Heart left ventricle (tissue), 16 donors: Measurements from ENCODE around the gene ZMIZ1. TPM values are rescaled to one million over a fixed set of nuclear protein-coding genes. Genes with fewer than 3 reads are reported as not detected.

ENCODE experiments used
- ATAC-seq, 4 donors: fragments of 200-7000 bp; cut with Tn5 transposase; one replicate each; pipeline ENCODE4 v1.9.1; 2020 to 2022; ENCODE audit warnings: moderate library complexity in 4 of 4, mild to moderate bottlenecking in 3 of 4, moderate number of reproducible peaks in 1 of 4
- DNase-seq, 5 donors: peaks; one replicate each; pipeline ENCODE4 v3.0.0-alpha.2; 2020
- H3K27ac ChIP-seq, 12 donors: fragments of 200-600 bp; sonication (generic) in 4 of 12; one replicate each; pipeline versions ENCODE4 v1.5.0 to v1.8.0; 2016 to 2022; ENCODE audit warnings: mild to moderate bottlenecking in 2 of 12
- H3K27me3 ChIP-seq, 9 donors: fragments of 200-600 bp; sonication (generic) in 2 of 9; one replicate each; pipeline versions ENCODE4 v1.5.1 to v1.8.0; 2016 to 2022; ENCODE audit warnings: mild to moderate bottlenecking in 3 of 9
- H3K36me3 ChIP-seq, 9 donors: fragments of 200-600 bp; sonication (generic) in 2 of 9; one replicate each; pipeline versions ENCODE4 v1.5.0 to v1.8.0; 2018 to 2022; ENCODE audit warnings: mild to moderate bottlenecking in 2 of 9
- H3K4me1 ChIP-seq, 12 donors: fragments of 200-600 bp; sonication (generic) in 4 of 12; one replicate each; pipeline versions ENCODE4 v1.5.0 to v1.8.0; 2016 to 2022; ENCODE audit warnings: mild to moderate bottlenecking in 3 of 12
- H3K4me3 ChIP-seq, 12 donors: fragments of 200-600 bp; sonication (generic) in 4 of 12; one replicate each; pipeline versions ENCODE4 v1.5.0 to v1.8.0; 2017 to 2022; ENCODE audit warnings: mild to moderate bottlenecking in 9 of 12, moderate library complexity in 4 of 12
- H3K9me3 ChIP-seq, 12 donors: fragments of 200-600 bp; sonication (generic) in 4 of 12; one replicate each; pipeline versions ENCODE4 v1.5.0 to v1.8.0; 2016 to 2022; ENCODE audit warnings: mild to moderate bottlenecking in 1 of 12
- POLR2A ChIP-seq, 2 donors: fragments of 450-650 bp; IDR thresholded peaks; one replicate each; pipeline ENCODE4 v1.6.1; 2017; ENCODE audit warnings: antibody characterized with exemption in 2 of 2, mild to moderate bottlenecking in 2 of 2, moderate library complexity in 2 of 2
- WGBS, 4 donors: extraction: QIAGEN DNeasy Blood & Tissue Kit in 2 of 4; methylation state at CpG; one replicate each; pipeline versions ENCODE4 v1.1.5 to v1.1.7; 2013 to 2018; 5-methylcytosine and 5-hydroxymethylcytosine counted together
- intact Hi-C, 10 donors: fragments of 100-400 bp; cut with DNase I; formaldehyde crosslinking; loops; one replicate each; pipeline versions ENCODE4 v1.11.1 to v1.14.2; 2022
- polyA plus RNA-seq, 2 donors: library from polyadenylated mRNA; stranded (reverse); fragments of 200-250 nt; gene quantifications; one replicate each; pipeline ENCODE4 v1.2.3, GENCODE V29; 2013
- total RNA-seq, 9 donors: library from RNA; depleted of rRNA in 2 of 9; stranded (reverse); fragments of >200 nt in 2 of 9; fragmentation: NEBNext Ultra II Directional in 3 of 9; extraction: Animal tissue kit (Norgen Biotek cat#: 25700) in 3 of 9; gene quantifications; one replicate each; pipeline versions ENCODE4 v1.1.0 to v1.2.4, GENCODE V29; 2016 to 2023
- TF ChIP-seq, protein P1 (sequence below), 12 donors: fragments of 200-600 bp; sonication (generic) in 4 of 12; IDR thresholded peaks; one replicate each; pipeline versions ENCODE4 v1.5.0 to v1.8.0; 2018 to 2022; ENCODE audit warnings: antibody characterized with exemption in 12 of 12, mild to moderate bottlenecking in 5 of 12
- donor health status: ischemic (EF 13 %, LVEDD 7.1; RV severe dilation, severe dysfunction).
- donor health status: healthy with polysubstance abuse.
- donor health status: DM: no; HTN: yes; CAD: no.
- donor health status: DM: no; HTN: no; CAD: no.
- donor health status: ischemic (EF 25% LVEDD 6.9; RV normal size, moderate dysfunction).
- donor health status: ischemic (EF 25% LVEDD 5.7; RV mildly dilated, moderate dysfunction).
- donor health status: healthy.
- donor health status: DM: yes; HTN: yes; CAD: no.
- donor health status: ischemic (EF 35%, LVEDD 5.7; RV mildly dilated, moderate dysfunction).
- donor health status: nonischemic (EF 11% LVEDD 7.7; RV severe dilation, severe dysfunction).
- donor health status: DM: yes; HTN: yes; CAD: no.
- donor health status: PGD.
- donor health status: ischemic (EF 29% LVEDD 5.4; RV normal size, mild dysfunction).
- donor health status: nonischemic (EF 23%, LVEDD 6.1; RV moderate dilation, normal function).

The ZMIZ1 gene
- total and polyA plus RNA-seq, 11 donors = 19.7 to 75.4 (median 49.2) TPM

DNA sequence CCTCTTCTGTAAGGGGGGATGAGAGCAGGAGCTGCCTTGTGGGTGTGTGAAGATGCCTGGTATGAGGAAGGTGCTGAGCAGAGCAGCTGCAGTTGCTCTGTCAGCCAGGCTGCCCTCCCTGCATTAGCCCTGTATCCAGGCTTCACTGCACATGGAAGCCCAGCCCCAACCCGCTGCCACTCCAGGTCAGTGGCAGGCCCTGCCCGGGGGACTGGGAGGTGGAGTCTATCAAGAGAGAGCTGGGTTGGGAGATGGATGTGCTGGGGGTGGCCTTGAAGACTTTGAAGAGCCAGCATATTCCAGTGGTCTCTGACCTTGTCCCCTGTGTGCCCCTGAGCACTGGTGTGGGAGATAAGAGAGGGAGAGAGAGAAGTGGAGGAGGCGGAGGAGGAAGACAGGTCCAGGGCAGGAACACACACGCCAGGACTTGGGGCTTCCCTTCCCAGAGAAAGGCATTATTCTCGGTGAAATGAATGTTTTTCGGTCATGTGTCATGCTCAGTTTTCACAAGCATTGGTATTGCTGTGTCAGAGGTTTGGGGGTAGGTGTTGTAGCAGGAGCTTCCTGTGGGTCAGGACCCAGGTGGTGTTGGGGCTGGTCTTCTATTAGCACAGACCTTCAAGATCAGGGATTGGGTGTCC is 281.1 kb downstream of the ZMIZ1 start:
- no peak for ATAC-seq

DNA sequence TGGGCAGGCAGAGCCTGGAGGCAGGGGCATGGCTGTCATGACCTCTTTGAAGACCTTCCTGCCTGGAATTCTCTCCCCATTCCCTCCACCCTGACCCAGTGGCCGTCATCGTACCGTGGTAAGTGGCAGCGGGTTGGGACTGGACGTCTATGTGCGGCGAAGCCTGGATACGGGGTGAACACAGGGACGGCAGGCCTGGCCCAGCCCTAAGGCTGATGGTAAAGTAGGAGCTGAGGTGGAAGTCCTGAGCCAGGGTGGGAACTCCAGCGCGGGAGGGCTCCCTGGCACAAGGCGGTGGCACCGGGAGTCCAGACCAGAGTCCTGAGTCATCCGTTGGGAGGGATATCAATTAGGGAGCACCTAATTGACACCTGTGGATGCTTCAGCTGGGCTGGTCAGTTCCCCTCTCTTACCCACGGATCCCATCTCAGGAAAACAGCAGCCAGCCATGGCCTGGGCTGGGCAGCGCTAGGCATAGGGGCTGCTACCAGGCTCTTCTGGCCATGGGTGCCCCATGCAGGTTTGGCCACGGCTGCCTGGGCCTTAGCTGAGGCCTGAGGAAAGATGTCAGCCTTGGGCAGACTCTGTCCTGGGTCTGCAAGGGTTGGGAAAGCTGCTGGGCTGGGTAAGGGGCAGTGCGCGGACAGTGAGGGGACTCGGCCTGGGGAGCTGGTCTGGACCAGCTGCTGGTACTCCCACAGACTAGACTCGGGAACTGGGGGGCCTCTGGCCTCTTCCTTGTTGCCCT is 281.8 kb downstream of the ZMIZ1 start:
- H3K9me3 ChIP-seq = no peaks in the 10 kb centered on the region
- H3K4me1 ChIP-seq = peaks cover 0 to 74% (median 23%) of the 10 kb centered on the region in 12 donors
- H3K27ac ChIP-seq = no peak overlapping the region
- 89 to 92% (median 90%) methylated on average over 13 to 21 of the region's 21 CpGs for WGBS, 4 donors
- H3K27me3 ChIP-seq = no peaks in the 10 kb centered on the region
- DNase-seq (no peak), ATAC-seq (no peak)
- no peak overlapping the region for H3K4me3 ChIP-seq
- intact Hi-C loops = no loop called here
- peaks cover 0 to 69% (median 63%) of the 10 kb centered on the region in 9 donors for H3K36me3 ChIP-seq
- TF ChIP-seq POLR2A (IDR thresholded peaks at IDR 0.05) = no peak
- TF ChIP-seq, protein P1, sequence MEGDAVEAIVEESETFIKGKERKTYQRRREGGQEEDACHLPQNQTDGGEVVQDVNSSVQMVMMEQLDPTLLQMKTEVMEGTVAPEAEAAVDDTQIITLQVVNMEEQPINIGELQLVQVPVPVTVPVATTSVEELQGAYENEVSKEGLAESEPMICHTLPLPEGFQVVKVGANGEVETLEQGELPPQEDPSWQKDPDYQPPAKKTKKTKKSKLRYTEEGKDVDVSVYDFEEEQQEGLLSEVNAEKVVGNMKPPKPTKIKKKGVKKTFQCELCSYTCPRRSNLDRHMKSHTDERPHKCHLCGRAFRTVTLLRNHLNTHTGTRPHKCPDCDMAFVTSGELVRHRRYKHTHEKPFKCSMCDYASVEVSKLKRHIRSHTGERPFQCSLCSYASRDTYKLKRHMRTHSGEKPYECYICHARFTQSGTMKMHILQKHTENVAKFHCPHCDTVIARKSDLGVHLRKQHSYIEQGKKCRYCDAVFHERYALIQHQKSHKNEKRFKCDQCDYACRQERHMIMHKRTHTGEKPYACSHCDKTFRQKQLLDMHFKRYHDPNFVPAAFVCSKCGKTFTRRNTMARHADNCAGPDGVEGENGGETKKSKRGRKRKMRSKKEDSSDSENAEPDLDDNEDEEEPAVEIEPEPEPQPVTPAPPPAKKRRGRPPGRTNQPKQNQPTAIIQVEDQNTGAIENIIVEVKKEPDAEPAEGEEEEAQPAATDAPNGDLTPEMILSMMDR (IDR thresholded peaks at IDR 0.05) = no peak

More for the DNA sequence above, 281.1 kb downstream of the ZMIZ1 start:
- no peak for TF ChIP-seq POLR2A (IDR thresholded peaks at IDR 0.05)
- H3K4me3 ChIP-seq = no peak overlapping the region
- no peak for DNase-seq
- H3K27me3 ChIP-seq = no peaks in the 10 kb centered on the region
- peaks cover 0 to 62% (median 57%) of the 10 kb centered on the region in 9 donors for H3K36me3 ChIP-seq
- peak overlapping the region in 1 of 12 donors; percentile 87 for H3K27ac ChIP-seq
- intact Hi-C loops = loop anchor here in 1 of 10 donors (5.0 kb wide), 1 partner anchor 128 kb away; no protein-coding TSS in a partner anchor
- no peaks in the 10 kb centered on the region for H3K9me3 ChIP-seq
- WGBS, 4 donors = 59 to 82% (median 68%) methylated on average over 6 of the region's 6 CpGs
- peaks cover 0 to 74% (median 23%) of the 10 kb centered on the region in 12 donors for H3K4me1 ChIP-seq

DNA sequence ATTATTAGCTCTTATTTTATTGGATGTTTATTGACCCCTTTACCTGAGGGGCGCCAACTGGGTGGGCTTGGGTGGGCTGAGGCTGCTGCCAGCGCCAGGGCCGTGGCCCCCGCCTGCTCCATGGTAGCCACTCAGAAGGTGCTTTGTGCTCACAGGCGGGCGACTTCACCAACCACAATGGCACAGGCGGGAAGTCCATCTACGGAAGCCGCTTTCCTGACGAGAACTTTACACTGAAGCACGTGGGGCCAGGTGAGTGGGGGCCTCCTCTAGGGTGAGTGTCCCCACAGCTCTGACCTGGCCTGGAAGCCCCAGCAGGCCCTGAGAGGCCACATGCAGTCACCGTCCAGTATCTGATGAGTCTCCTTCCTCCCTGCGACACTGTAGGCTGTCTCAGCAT is 282.6 kb downstream of the ZMIZ1 start:
- peaks cover 0 to 74% (median 68%) of the 10 kb centered on the region in 9 donors for H3K36me3 ChIP-seq
- whole genome bisulfite sequencing, 4 donors = 90 to 97% (median 92%) methylated on average over 13 of the region's 13 CpGs

DNA sequence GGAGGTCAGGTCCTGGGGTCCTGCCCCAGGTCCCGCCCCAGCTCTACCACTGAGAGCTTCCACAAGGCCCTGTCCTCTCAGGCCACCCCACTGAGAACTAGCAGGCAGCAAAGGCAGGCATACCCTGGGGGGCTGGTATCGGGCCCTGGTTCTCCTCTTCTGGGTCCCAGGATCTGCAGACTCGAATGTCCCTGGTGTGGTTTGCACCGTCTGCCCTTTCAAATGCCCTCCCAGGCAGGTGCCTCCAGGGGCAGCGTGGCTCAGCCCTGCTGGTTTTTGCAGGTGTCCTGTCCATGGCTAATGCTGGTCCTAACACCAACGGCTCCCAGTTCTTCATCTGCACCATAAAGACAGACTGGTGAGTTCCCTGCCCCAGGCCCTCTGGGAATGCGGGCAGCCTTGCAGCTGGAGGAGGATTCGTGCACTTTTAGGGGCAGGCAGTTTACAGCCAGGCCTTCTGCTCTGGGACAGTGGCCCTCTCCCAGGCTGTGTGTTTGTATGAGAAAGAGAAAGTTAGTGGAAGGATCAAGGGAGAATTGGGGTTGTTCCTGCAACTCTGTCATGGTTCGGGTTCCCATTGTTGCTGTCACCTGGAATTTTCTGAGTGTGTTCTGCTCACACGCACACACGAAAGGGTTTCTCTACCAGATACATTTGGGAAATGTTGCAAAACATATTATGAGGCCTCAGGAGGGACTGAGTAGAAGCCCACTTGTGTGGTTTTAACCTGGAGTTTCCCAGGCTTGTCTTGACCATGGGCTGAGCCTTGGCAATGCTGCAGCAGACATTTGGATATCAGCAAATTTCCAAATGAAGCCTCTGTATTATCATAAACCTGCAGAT is 283.5 kb downstream of the ZMIZ1 start:
- Histone ChIP-seq H3K27me3 (no peaks in the 10 kb centered on the region), H3K9me3 (no peaks in the 10 kb centered on the region), H3K27ac (no peak overlapping the region), H3K4me1 (peaks cover 0 to 69% (median 17%) of the 10 kb centered on the region in 12 donors), H3K4me3 (no peak overlapping the region), H3K36me3 (peaks cover 2 to 75% (median 70%) of the 10 kb centered on the region in 9 donors)
- TF ChIP-seq, protein P1 (IDR thresholded peaks at IDR 0.05) = no peak
- TF ChIP-seq POLR2A (IDR thresholded peaks at IDR 0.05) = no peak
- ATAC-seq (no peak), DNase-seq (peak in 1 of 5 donors; percentile 24)
- intact Hi-C loops = no loop called here
- WGBS, 4 donors = 92 to 98% (median 93%) methylated on average over 10 to 11 of the region's 11 CpGs

More for the DNA sequence above, 282.6 kb downstream of the ZMIZ1 start:
- H3K4me1 ChIP-seq = peaks cover 0 to 76% (median 23%) of the 10 kb centered on the region in 12 donors
- no peaks in the 10 kb centered on the region for H3K27me3 ChIP-seq
- TF ChIP-seq POLR2A (IDR thresholded peaks at IDR 0.05) = no peak
- TF ChIP-seq, protein P1 (IDR thresholded peaks at IDR 0.05) = no peak
- DNase-seq = peak in 1 of 5 donors; percentile 18
- H3K9me3 ChIP-seq = no peaks in the 10 kb centered on the region
- no peak overlapping the region for H3K27ac ChIP-seq
- intact Hi-C loops = no loop called here
- ATAC-seq = no peak
- H3K4me3 ChIP-seq = no peak overlapping the region
